ENCODE measurements around the gene KRT38. TPM values are rescaled to one million over a fixed set of nuclear protein-coding genes. Genes with fewer than 3 reads are reported as not detected.
"Not testable (repeated sequence)": the region's sequence is repeated elsewhere in the genome, so short reads cannot be mapped to it uniquely, and the experiment has no call there.

Gene KRT38
- total RNA-seq, 2 donors from 2014 or later, result not detected

GRCh38 chr17:41434005-41434404, 6.8 kb downstream of the KRT38 start:
- whole genome bisulfite sequencing, result 70% methylated on average over 4 of the region's 4 CpGs
- Histone ChIP-seq H3K4me1 (replicated peaks) (no peaks in the 10 kb centered on the region), H3K4me3 (no peak overlapping the region), H3K27ac (no peak overlapping the region), H3K36me3 (no peaks in the 10 kb centered on the region), H3K9me3 (no peaks in the 10 kb centered on the region), H3K27me3 (replicated peaks; ENCODE audit: insufficient read depth) (no peaks in the 10 kb centered on the region)
- DNase-seq (ENCODE audit: low spot score), result no peak
- TF ChIP-seq, protein P1, sequence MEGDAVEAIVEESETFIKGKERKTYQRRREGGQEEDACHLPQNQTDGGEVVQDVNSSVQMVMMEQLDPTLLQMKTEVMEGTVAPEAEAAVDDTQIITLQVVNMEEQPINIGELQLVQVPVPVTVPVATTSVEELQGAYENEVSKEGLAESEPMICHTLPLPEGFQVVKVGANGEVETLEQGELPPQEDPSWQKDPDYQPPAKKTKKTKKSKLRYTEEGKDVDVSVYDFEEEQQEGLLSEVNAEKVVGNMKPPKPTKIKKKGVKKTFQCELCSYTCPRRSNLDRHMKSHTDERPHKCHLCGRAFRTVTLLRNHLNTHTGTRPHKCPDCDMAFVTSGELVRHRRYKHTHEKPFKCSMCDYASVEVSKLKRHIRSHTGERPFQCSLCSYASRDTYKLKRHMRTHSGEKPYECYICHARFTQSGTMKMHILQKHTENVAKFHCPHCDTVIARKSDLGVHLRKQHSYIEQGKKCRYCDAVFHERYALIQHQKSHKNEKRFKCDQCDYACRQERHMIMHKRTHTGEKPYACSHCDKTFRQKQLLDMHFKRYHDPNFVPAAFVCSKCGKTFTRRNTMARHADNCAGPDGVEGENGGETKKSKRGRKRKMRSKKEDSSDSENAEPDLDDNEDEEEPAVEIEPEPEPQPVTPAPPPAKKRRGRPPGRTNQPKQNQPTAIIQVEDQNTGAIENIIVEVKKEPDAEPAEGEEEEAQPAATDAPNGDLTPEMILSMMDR (IDR thresholded peaks at IDR 0.05), result no peak
- TF ChIP-seq POLR2AphosphoS5 (IDR thresholded peaks at IDR 0.05), result no peak
- TF ChIP-seq POLR2A (IDR thresholded peaks at IDR 0.05), result no peak
- intact Hi-C loops (cut with DNase I), result no loop called here

- no peaks in the 10 kb centered on the region for H3K36me3 ChIP-seq
- H3K4me1 ChIP-seq (replicated peaks), result no peaks in the 10 kb centered on the region
- H3K4me3 ChIP-seq, result no peak overlapping the region
- 68% methylated on average over 4 of the region's 4 CpGs for WGBS
- intact Hi-C loops (cut with DNase I), result no loop called here
- H3K9me3 ChIP-seq, result no peaks in the 10 kb centered on the region
- H3K27ac ChIP-seq, result no peak overlapping the region
- H3K27me3 ChIP-seq (replicated peaks; ENCODE audit: insufficient read depth), result no peaks in the 10 kb centered on the region
- TF ChIP-seq POLR2A (IDR thresholded peaks at IDR 0.05) (no peak), POLR2AphosphoS5 (IDR thresholded peaks at IDR 0.05) (no peak)
- TF ChIP-seq, protein P1 (IDR thresholded peaks at IDR 0.05), result no peak
- no peak for DNase-seq (ENCODE audit: low spot score)
Observed at GRCh38 chr17:41433586-41433985, 7.2 kb downstream of the KRT38 start.

- intact Hi-C loops (cut with DNase I); H3K27ac ChIP-seq; H3K27me3 ChIP-seq (replicated peaks; ENCODE audit: insufficient read depth); H3K4me1 ChIP-seq (replicated peaks); H3K36me3 ChIP-seq; H3K4me3 ChIP-seq; DNase-seq (ENCODE audit: low spot score); H3K9me3 ChIP-seq: not testable (repeated sequence)
- WGBS, result 98% methylated on average over 9 of the region's 9 CpGs
Observed at GRCh38 chr17:41430376-41430775, 10.4 kb downstream of the KRT38 start.

DNA sequence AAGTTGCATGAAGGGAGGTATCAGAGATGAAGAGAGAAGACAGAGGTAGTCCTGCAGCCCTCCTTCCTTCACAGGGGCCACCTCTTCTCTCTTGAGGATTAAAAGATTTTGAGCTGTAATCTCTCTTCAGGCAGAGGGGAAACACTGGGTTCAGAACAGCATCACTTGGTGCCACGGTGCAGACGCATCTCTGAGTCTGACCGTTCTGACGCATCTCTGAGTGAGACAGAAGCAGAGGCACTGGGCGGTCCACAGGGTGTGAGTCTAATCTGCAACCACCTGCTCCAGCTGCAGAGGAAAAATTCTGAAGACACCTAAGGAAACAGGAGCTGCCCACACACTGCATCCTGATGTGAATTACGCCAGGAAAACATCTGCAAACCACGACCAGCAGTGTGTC, 11.1 kb downstream of the KRT38 start:
- no peaks in the 10 kb centered on the region for H3K9me3 ChIP-seq
- no peak overlapping the region for H3K27ac ChIP-seq
- intact Hi-C loops (cut with DNase I), result no loop called here
- no peak for DNase-seq (ENCODE audit: low spot score)
- H3K4me1 ChIP-seq (replicated peaks), result no peaks in the 10 kb centered on the region
- no peaks in the 10 kb centered on the region for H3K27me3 ChIP-seq (replicated peaks; ENCODE audit: insufficient read depth)
- H3K36me3 ChIP-seq, result no peaks in the 10 kb centered on the region
- TF ChIP-seq POLR2A (IDR thresholded peaks at IDR 0.05), result no peak
- TF ChIP-seq POLR2AphosphoS5 (IDR thresholded peaks at IDR 0.05), result no peak
- TF ChIP-seq, protein P1 (IDR thresholded peaks at IDR 0.05), result no peak
- 83% methylated on average over 7 of the region's 7 CpGs for WGBS
- no peak overlapping the region for H3K4me3 ChIP-seq

GRCh38 chr17:41428591-41429291, 12.0 kb downstream of the KRT38 start:
- H3K27ac ChIP-seq, result no peak overlapping the region
- no peaks in the 10 kb centered on the region for H3K27me3 ChIP-seq (replicated peaks; ENCODE audit: insufficient read depth)
- intact Hi-C loops (cut with DNase I), result no loop called here
- H3K9me3 ChIP-seq, result no peaks in the 10 kb centered on the region
- TF ChIP-seq, protein P1 (IDR thresholded peaks at IDR 0.05), result no peak
- H3K4me3 ChIP-seq, result no peak overlapping the region
- no peaks in the 10 kb centered on the region for H3K4me1 ChIP-seq (replicated peaks)
- WGBS, result 72% methylated on average over 4 of the region's 4 CpGs
- no peak for DNase-seq (ENCODE audit: low spot score)
- H3K36me3 ChIP-seq, result no peaks in the 10 kb centered on the region
